ENCODE measurements around the gene ZNF837. TPM values are rescaled to one million over a fixed set of nuclear protein-coding genes. Genes with fewer than 3 reads are reported as not detected.

ZNF837 gene
- total RNA-seq, 1 donor from 2014 or later: 1.5 TPM

DNA sequence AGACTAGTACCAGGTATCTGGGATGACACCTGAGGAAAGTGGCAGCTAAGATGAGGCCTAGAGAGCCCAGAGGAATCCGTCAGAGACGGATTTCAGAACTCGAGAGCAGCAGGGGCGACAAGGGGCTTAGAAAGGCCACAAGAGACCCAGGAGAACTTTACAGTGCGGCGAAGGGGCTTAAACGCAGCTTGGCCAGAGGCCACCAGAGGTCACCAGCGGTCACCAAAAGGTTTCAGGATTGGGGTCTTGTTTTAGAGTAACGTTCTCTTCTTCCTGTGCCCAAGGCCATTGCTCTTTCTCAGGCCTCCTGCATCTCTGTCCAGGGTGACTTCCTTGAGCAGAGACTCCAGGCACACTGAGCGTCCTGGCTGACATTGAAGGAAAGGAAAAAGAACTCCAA, 51.8 kb downstream of the ZNF837 start:
- H3K4me1 Mint-ChIP-seq (ENCODE audit: low read depth): peaks cover 2% of the 10 kb centered on the region
- no peak for DNase-seq (ENCODE audit: low spot score)
- intact Hi-C loops (cut with micrococcal nuclease): loop anchor here (5.0 kb wide), 1 partner anchor 73 kb away; no protein-coding TSS in a partner anchor

DNA sequence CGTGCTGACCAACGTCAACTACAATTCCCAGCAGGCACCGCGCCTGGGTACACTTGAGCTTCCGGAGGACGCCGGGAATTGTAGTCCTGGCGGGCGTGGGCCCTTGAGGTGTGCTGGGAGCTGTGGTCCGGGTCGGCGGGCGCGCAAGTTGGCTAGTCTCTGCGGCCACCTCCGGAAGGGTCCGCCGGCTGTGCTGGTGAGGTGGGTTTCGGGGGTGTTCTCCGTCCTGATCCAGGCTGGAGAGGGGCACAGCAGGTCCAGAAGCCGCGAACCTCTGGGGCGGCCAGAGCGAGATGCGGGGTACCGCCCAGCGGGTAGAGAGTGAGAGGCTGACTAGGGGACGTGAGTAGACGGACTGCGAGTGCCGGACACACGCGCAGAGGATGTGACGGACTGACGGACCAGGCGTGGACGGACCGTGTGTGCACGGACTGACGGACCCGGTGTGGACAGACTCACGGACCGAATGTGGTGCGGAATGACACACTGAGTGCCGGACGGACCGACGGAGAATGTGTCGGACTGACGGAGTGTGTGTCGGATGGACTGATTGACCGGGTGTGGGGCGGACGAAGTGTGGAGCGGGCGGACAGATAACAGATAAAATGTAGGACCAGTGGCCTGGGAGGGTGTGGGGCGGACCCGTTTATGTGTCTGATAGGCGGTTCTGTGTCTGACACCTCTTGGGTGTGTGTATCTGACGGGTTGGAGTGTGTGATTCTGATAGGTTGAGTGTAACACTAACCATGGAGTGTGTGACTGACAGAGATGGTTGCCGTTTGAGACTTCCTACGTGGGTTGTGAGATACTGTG, 53.7 kb downstream of the ZNF837 start, which contains the start of gene ZSCAN22:
TSS of gene ZSCAN22 (plus strand) at position 81 of the 813 bp plus-strand sequence. CDS start 7,809 bp downstream, outside the sequence.
- Mint-ChIP-seq H3K9me3 (no peaks in the 10 kb centered on the region), H3K4me3 (ENCODE audit: low read depth) (no peak within 1 kb of the TSS), H3K4me1 (ENCODE audit: low read depth) (peaks cover 2% of the 10 kb centered on the region), H3K27ac (no peak within 1 kb of the TSS), H3K27me3 (ENCODE audit: low read depth) (no peaks in the 10 kb centered on the region), H3K36me3 (ENCODE audit: low read depth) (no peaks in the 10 kb centered on the region)
- DNase-seq (ENCODE audit: low spot score): peak; percentile 86
- intact Hi-C loops (cut with micrococcal nuclease): loop anchor here (1.0 to 5.0 kb wide), 6 partner anchors 20 to 145 kb away; partner anchors contain the start of genes ERVK3-1, ZNF8 and ZNF837

More for the DNA sequence above, 51.8 kb downstream of the ZNF837 start:
- H3K9me3 Mint-ChIP-seq: no peaks in the 10 kb centered on the region
- peaks cover 3% of the 10 kb centered on the region for H3K36me3 Mint-ChIP-seq (ENCODE audit: low read depth)
- H3K27me3 Mint-ChIP-seq (ENCODE audit: low read depth): no peaks in the 10 kb centered on the region
- no peak overlapping the region for H3K4me3 Mint-ChIP-seq (ENCODE audit: low read depth)
- no peak overlapping the region for H3K27ac Mint-ChIP-seq

DNA sequence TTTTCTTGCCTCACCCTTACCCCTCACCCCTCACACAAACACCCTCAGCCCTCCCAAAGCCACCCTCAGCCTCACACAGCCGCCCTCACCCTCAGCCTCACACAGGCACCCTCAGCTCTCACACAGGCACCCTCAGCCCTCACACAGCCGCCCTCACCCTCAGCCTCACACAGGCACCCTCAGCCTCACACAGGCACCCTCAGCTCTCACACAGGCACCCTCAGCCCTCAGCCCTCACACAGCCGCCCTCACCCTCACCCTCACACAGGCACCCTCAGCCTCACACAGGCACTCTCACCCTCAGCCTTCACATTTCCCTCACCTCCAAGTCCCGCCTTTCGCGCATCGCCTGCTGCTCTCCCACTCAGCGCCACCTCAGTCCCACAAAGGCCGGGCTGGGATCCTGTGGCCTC, 54.3 kb downstream of the ZNF837 start:
- Mint-ChIP-seq H3K27me3 (ENCODE audit: low read depth) (no peaks in the 10 kb centered on the region), H3K27ac (no peak overlapping the region), H3K4me3 (ENCODE audit: low read depth) (no peak overlapping the region), H3K4me1 (ENCODE audit: low read depth) (peaks cover 2% of the 10 kb centered on the region), H3K36me3 (ENCODE audit: low read depth) (no peaks in the 10 kb centered on the region), H3K9me3 (no peaks in the 10 kb centered on the region)
- intact Hi-C loops (cut with micrococcal nuclease): loop anchor here (1.0 to 5.0 kb wide), 4 partner anchors 21 to 144 kb away; partner anchors contain the start of genes ERVK3-1 and ZNF837
- DNase-seq (ENCODE audit: low spot score): no peak

DNA sequence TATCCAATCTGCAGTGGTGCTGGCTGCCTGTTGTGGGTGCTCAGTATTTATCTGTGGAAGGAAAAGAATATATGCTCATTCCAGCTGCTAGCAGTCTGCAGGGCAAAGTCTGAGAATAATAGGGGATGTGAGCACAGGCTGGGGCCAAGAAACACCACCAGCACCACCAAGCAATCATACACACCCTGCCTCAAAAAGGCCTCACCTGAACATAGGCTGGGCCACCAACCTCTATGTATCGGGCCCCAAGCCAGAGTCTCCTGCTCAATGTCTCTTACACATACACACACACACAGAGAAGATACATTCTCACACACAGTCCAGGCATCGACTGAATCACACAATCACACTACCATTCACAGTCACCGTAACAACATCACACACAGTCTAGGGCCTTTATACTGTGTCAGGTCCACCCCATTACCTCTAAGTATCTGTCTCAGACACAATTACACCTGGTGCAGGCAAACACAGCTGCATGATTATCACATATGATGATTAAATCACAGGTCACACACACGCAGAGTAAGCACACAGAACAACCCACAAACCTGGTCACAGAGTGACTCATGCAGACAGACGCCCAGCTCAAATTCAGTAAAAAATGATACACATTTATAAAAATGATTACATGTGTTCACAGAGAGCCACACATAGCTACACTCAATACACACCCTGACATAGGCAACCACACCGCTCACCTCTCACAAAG, 55.4 kb downstream of the ZNF837 start:
- Mint-ChIP-seq H3K27me3 (ENCODE audit: low read depth) (no peaks in the 10 kb centered on the region), H3K4me1 (ENCODE audit: low read depth) (peaks cover 2% of the 10 kb centered on the region), H3K4me3 (ENCODE audit: low read depth) (no peak overlapping the region), H3K27ac (no peak overlapping the region), H3K9me3 (no peaks in the 10 kb centered on the region), H3K36me3 (ENCODE audit: low read depth) (no peaks in the 10 kb centered on the region)
- intact Hi-C loops (cut with micrococcal nuclease): loop anchor here (1.0 to 5.0 kb wide), 4 partner anchors 20 to 143 kb away; partner anchors contain the start of genes ERVK3-1 and ZNF837
- DNase-seq (ENCODE audit: low spot score): no peak

DNA sequence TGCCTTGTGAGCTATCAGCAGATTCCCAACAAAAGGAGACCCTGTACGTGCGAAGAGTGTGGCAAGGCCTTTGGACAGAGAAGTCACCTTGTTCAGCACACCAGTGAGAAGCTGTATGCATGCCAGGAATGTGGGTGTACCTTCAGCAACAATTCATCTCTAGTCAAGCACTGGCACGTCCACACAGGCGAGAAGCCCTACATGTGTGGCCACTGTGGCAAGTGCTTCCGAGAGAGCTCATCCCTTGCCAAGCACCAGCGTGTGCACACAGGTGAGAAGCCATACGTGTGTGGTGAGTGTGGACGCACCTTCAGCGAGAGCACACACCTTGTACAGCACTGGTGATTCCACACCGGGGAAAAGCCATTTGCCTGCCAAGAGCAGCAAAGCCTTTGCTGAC, 61.6 kb downstream of the ZNF837 start:
- intact Hi-C loops (cut with micrococcal nuclease): no loop called here
- no peak for DNase-seq (ENCODE audit: low spot score)
- Mint-ChIP-seq H3K36me3 (ENCODE audit: low read depth) (peaks cover 25% of the 10 kb centered on the region), H3K27me3 (ENCODE audit: low read depth) (no peaks in the 10 kb centered on the region), H3K4me1 (ENCODE audit: low read depth) (no peaks in the 10 kb centered on the region), H3K27ac (no peak overlapping the region), H3K9me3 (no peaks in the 10 kb centered on the region), H3K4me3 (ENCODE audit: low read depth) (no peak overlapping the region)

DNA sequence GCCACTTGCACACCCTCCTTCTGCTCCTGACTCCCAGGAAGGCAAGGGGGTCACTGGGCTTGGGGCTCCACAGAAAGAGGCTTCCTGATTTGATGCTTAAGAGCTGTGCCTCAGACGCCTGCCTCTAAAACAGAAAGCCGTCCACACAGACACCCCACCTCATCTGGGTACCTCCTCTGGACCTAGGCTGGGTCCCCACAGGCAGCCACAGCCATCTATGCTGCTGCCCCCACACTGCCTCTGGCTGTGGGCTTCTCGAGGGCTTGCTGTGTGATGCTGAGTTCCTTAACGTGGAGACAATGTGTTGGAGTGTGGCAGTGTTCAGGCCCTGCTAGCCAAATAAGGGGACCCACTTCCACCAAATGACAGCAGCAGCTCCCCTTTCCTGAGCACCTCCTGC, 62.5 kb downstream of the ZNF837 start:
- no peak overlapping the region for H3K4me3 Mint-ChIP-seq (ENCODE audit: low read depth)
- H3K9me3 Mint-ChIP-seq: no peaks in the 10 kb centered on the region
- no peak overlapping the region for H3K27ac Mint-ChIP-seq
- no peaks in the 10 kb centered on the region for H3K27me3 Mint-ChIP-seq (ENCODE audit: low read depth)
- DNase-seq (ENCODE audit: low spot score): no peak
- intact Hi-C loops (cut with micrococcal nuclease): no loop called here
- peaks cover 34% of the 10 kb centered on the region for H3K36me3 Mint-ChIP-seq (ENCODE audit: low read depth)
- H3K4me1 Mint-ChIP-seq (ENCODE audit: low read depth): no peaks in the 10 kb centered on the region

Other genes with a start within 250 kb of the ZNF837 start
- gene ZNF329, start 230.2 kb downstream of the ZNF837 start, total RNA-seq: 2.0 and 2.1 TPM in 2 replicates
- gene ZNF274, start 198.0 kb downstream of the ZNF837 start, total RNA-seq: 18.4 and 19.9 TPM in 2 replicates
- gene ZNF544, start 152.1 kb downstream of the ZNF837 start, total RNA-seq: 42.0 and 49.1 TPM in 2 replicates
- 4.7 and 5.3 TPM in 2 replicates for gene ZNF8, start 102.1 kb downstream of the ZNF837 start, total RNA-seq
- 64.2 and 65.0 TPM in 2 replicates for gene ERVK3-1, start 75.7 kb downstream of the ZNF837 start, total RNA-seq
- 4.6 and 4.9 TPM in 2 replicates for gene ZSCAN22, start 54.0 kb downstream of the ZNF837 start, total RNA-seq
- gene A1BG, start 27.5 kb downstream of the ZNF837 start, total RNA-seq: 11.8 and 13.3 TPM in 2 replicates
- gene ZNF497, start 18.3 kb downstream of the ZNF837 start, total RNA-seq: 0.76 and 2.2 TPM in 2 replicates
- gene RPS5, start 6.2 kb upstream of the ZNF837 start, total RNA-seq: 1,217 and 1,244 TPM in 2 replicates
- gene RNF225, start 14.6 kb upstream of the ZNF837 start, total RNA-seq: 0.57 and 0.91 TPM in 2 replicates
- gene ZNF584, start 27.6 kb upstream of the ZNF837 start, total RNA-seq: 11.2 and 12.2 TPM in 2 replicates
- 3.2 and 3.4 TPM in 2 replicates for gene ZNF132, start 59.1 kb upstream of the ZNF837 start, total RNA-seq
- 9.6 and 11.3 TPM in 2 replicates for gene ZNF324B, start 70.6 kb upstream of the ZNF837 start, total RNA-seq
- gene ZNF324, start 86.0 kb upstream of the ZNF837 start, total RNA-seq: 11.6 and 12.3 TPM in 2 replicates
- gene ZNF446, start 95.3 kb upstream of the ZNF837 start, total RNA-seq: 6.6 and 6.9 TPM in 2 replicates
- 23.0 and 23.5 TPM in 2 replicates for gene SLC27A5, start 131.0 kb upstream of the ZNF837 start, total RNA-seq
- 16.6 and 17.7 TPM in 2 replicates for gene ZBTB45, start 138.8 kb upstream of the ZNF837 start, total RNA-seq
- 658 and 662 TPM in 2 replicates for gene TRIM28, start 163.0 kb upstream of the ZNF837 start, total RNA-seq
- 102 and 105 TPM in 2 replicates for gene CHMP2A, start 174.1 kb upstream of the ZNF837 start, total RNA-seq
- gene UBE2M, start 177.6 kb upstream of the ZNF837 start, total RNA-seq: 133 and 142 TPM in 2 replicates
- gene MZF1, start 192.3 kb upstream of the ZNF837 start, total RNA-seq: 18.8 and 19.0 TPM in 2 replicates